Measurements from ENCODE around the gene PRKCB. TPM values are rescaled to one million over a fixed set of nuclear protein-coding genes. Genes with fewer than 3 reads are reported as not detected.
A peak's percentile ranks its signal among the peaks of the same experiment; 100 is the strongest.

PRKCB gene
- total and polyA plus RNA-seq, 8 donors: 13.5 to 74.3 (median 57.0) TPM

GRCh38 chr16:24077966-24078365 is 242.2 kb downstream of the PRKCB start:
- no peaks in the 10 kb centered on the region for H3K27me3 ChIP-seq
- no peak for TF ChIP-seq CTCF (IDR thresholded peaks at IDR 0.05)
- intact Hi-C loops (cut with DNase I): no loop called here

GRCh38 chr16:24085666-24086065 is 249.9 kb downstream of the PRKCB start:
- no peak for TF ChIP-seq CTCF (IDR thresholded peaks at IDR 0.05)
- ATAC-seq (no peak), DNase-seq (peak in 2 of 4 donors; percentile 60 to 61)
- Histone ChIP-seq H3K36me3 (no peaks in the 10 kb centered on the region), H3K4me3 (no peak overlapping the region), H3K27ac (no peak overlapping the region), H3K4me1 (no peaks in the 10 kb centered on the region), H3K27me3 (no peaks in the 10 kb centered on the region), H3K9me3 (peaks cover 0 to 6% of the 10 kb centered on the region in 2 donors)
- intact Hi-C loops (cut with DNase I): no loop called here

More at GRCh38 chr16:24077966-24078365, 242.2 kb downstream of the PRKCB start:
- H3K4me1 ChIP-seq: no peaks in the 10 kb centered on the region
- H3K36me3 ChIP-seq: no peaks in the 10 kb centered on the region
- no peak for DNase-seq
- no peaks in the 10 kb centered on the region for H3K9me3 ChIP-seq
- ATAC-seq: no peak
- H3K27ac ChIP-seq: no peak overlapping the region
- H3K4me3 ChIP-seq: no peak overlapping the region

GRCh38 chr16:24087891-24088410 is 252.2 kb downstream of the PRKCB start:
- H3K4me3 ChIP-seq: no peak overlapping the region
- H3K4me1 ChIP-seq: no peaks in the 10 kb centered on the region
- H3K9me3 ChIP-seq: peaks cover 0 to 17% of the 10 kb centered on the region in 2 donors
- ATAC-seq: no peak
- no peak overlapping the region for H3K27ac ChIP-seq
- no peaks in the 10 kb centered on the region for H3K36me3 ChIP-seq
- intact Hi-C loops (cut with DNase I): no loop called here
- no peak for TF ChIP-seq CTCF (IDR thresholded peaks at IDR 0.05)
- DNase-seq: peak in 1 of 4 donors; percentile 26
- H3K27me3 ChIP-seq: no peaks in the 10 kb centered on the region

- Histone ChIP-seq H3K4me3 (no peak overlapping the region), H3K4me1 (no peaks in the 10 kb centered on the region), H3K9me3 (peaks cover 0 to 17% of the 10 kb centered on the region in 2 donors), H3K36me3 (peaks cover 0 to 7% of the 10 kb centered on the region in 2 donors), H3K27ac (no peak overlapping the region), H3K27me3 (no peaks in the 10 kb centered on the region)
- TF ChIP-seq CTCF (IDR thresholded peaks at IDR 0.05): no peak
- DNase-seq (no peak), ATAC-seq (no peak)
- intact Hi-C loops (cut with DNase I): no loop called here
These were observed 253.0 kb downstream of the PRKCB start for GRCh38 chr16:24088767-24089166.

GRCh38 chr16:24091125-24091524 is 255.3 kb downstream of the PRKCB start:
- no peak overlapping the region for H3K27ac ChIP-seq

More at GRCh38 chr16:24091125-24091524, 255.3 kb downstream of the PRKCB start:
- Histone ChIP-seq H3K4me1 (no peaks in the 10 kb centered on the region), H3K36me3 (peaks cover 0 to 28% of the 10 kb centered on the region in 2 donors), H3K4me3 (no peak overlapping the region), H3K9me3 (peaks cover 0 to 17% of the 10 kb centered on the region in 2 donors), H3K27me3 (no peaks in the 10 kb centered on the region)
- intact Hi-C loops (cut with DNase I): no loop called here
- TF ChIP-seq CTCF (IDR thresholded peaks at IDR 0.05): no peak
- DNase-seq (no peak), ATAC-seq (no peak)
